CD4-positive, alpha-beta memory T cell (primary cell): ENCODE results near the gene MARK3. TPM values are rescaled to one million over a fixed set of nuclear protein-coding genes. Genes with fewer than 3 reads are reported as not detected.

Source experiments
- CTCF ChIA-PET: fragments of 350-600 bp; sonication (Branson Sonifier 250); formaldehyde crosslinking; loops from one replicate; lab custom pipeline; 2021; ENCODE audit warnings: inconsistent platforms; ENCODE audit not compliant: partially characterized antibody; lab: Charles Lee
- POLR2A ChIA-PET: fragments of 350-600 bp; sonication (Branson Sonifier 250); formaldehyde crosslinking; loops from one replicate; lab custom pipeline; 2021; ENCODE audit not compliant: partially characterized antibody; lab: Charles Lee
- DNase-seq, 5 donors: peaks; one replicate each; pipeline versions ENCODE4 v3.0.0 to v3.0.0-alpha.2; 2020 to 2022; ENCODE audit warnings: mixed read lengths in 1 of 5
- H3K27ac ChIP-seq: one replicate; pipeline ENCODE4 v1.7.0; 2013; ENCODE audit warnings: low read depth, low read length
- H3K27me3 ChIP-seq: 2 replicates; pipeline ENCODE4 v1.7.0; 2013; ENCODE audit warnings: mild to moderate bottlenecking, low read length, moderate library complexity; ENCODE audit not compliant: insufficient read depth
- H3K36me3 ChIP-seq: 2 replicates; pipeline ENCODE4 v1.7.0; 2013; ENCODE audit warnings: mild to moderate bottlenecking, low read length, moderate library complexity; ENCODE audit not compliant: insufficient read depth
- H3K4me1 ChIP-seq: 2 replicates; pipeline ENCODE4 v1.7.0; 2013; ENCODE audit warnings: mild to moderate bottlenecking, low read length, moderate library complexity; ENCODE audit not compliant: insufficient read depth
- H3K4me3 ChIP-seq, 2 donors: one replicate each; pipeline ENCODE4 v1.7.0; 2013; ENCODE audit warnings: low read length in 2 of 2, mild to moderate bottlenecking in 1 of 2
- H3K9me3 ChIP-seq, 2 donors: one replicate each; pipeline ENCODE4 v1.7.0; 2013; ENCODE audit warnings: low read length in 2 of 2, control low read depth in 1 of 2; ENCODE audit not compliant: control insufficient read depth in 1 of 2
- H3K27ac Mint-ChIP-seq, 7 donors: one replicate each; pipeline ENCODE4 v1.8.0; 2020 to 2021; ENCODE audit warnings: mixed read lengths in 7 of 7, mild to moderate bottlenecking in 6 of 7, inconsistent platforms in 3 of 7, moderate library complexity in 3 of 7
- H3K27me3 Mint-ChIP-seq, 2 donors: one replicate each; pipeline ENCODE4 v1.8.0; 2020 to 2021; ENCODE audit warnings: mixed read lengths in 2 of 2
- H3K36me3 Mint-ChIP-seq, 2 donors: one replicate each; pipeline ENCODE4 v1.8.0; 2020 to 2021; ENCODE audit warnings: mixed read lengths in 2 of 2, inconsistent platforms in 1 of 2, mild to moderate bottlenecking in 1 of 2
- H3K4me1 Mint-ChIP-seq, 4 donors: one replicate each; pipeline ENCODE4 v1.8.0; 2020 to 2021; ENCODE audit warnings: mixed read lengths in 4 of 4, mild to moderate bottlenecking in 1 of 4
- H3K4me3 Mint-ChIP-seq, 8 donors: one replicate each; pipeline ENCODE4 v1.8.0; 2020 to 2021; ENCODE audit warnings: mixed read lengths in 8 of 8, mild to moderate bottlenecking in 7 of 8, moderate library complexity in 6 of 8, inconsistent platforms in 3 of 8
- H3K9me3 Mint-ChIP-seq, 8 donors: one replicate each; pipeline ENCODE4 v1.8.0; 2020 to 2021; ENCODE audit warnings: mixed read lengths in 8 of 8, mild to moderate bottlenecking in 5 of 8, inconsistent platforms in 3 of 8, moderate library complexity in 1 of 8
- intact Hi-C: fragments of 100-400 bp; cut with micrococcal nuclease; formaldehyde crosslinking; loops from one replicate; pipeline ENCODE4 v1.15.1; 2023
- polyA plus RNA-seq, 2 donors: library from polyadenylated mRNA; unstranded; fragments of 300-500 nt; fragmentation: Illumina TruSeq; gene quantifications; one replicate each; pipeline ENCODE4 v1.2.3, GENCODE V29; 2021
- total RNA-seq, 2 experiments: library from RNA; stranded (reverse); gene quantifications; one replicate each; pipeline ENCODE4 v1.2.3, GENCODE V29; 2021

MARK3 gene
- total and polyA plus RNA-seq, 4 experiments from 2014 or later = 18.4 to 113 (median 76.2) TPM

DNA sequence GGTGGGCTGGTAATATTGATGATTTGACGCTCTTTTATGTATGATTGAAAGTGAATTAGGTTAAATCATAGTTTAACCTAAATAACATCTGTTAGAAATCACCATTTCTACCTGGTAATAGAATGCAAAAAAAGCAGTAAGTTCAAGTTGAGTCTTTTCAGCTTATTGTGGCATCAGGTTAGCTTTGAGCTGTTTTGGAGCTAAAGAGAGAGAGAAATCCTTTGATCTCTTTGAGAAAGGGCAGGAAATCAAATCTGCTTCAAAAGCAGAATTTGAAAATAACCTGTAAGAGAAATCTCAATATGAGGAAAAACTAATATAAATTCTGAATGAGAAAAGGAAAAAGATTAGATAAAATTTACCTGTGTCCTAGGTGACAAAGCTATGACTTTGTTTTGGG, 75.2 kb downstream of the MARK3 start:
- ChIA-PET CTCF (interaction anchor here (0.9 to 1.6 kb wide), 3 partner anchors 9 to 68 kb away, joined by 3 to 5 read pairs (median 4); no protein-coding TSS in a partner anchor), POLR2A (no interaction called here)
- DNase-seq = peak in 2 of 5 donors; percentile 7 to 9
- Histone ChIP-seq H3K4me3 (no peak overlapping the region), H3K36me3 (peaks cover 28% of the 10 kb centered on the region), H3K27ac (no peak overlapping the region), H3K9me3 (no peaks in the 10 kb centered on the region), H3K4me1 (peaks cover 20% of the 10 kb centered on the region), H3K27me3 (no peaks in the 10 kb centered on the region)
- Mint-ChIP-seq H3K27me3 (no peaks in the 10 kb centered on the region), H3K4me1 (peaks cover 18 to 26% (median 23%) of the 10 kb centered on the region in 4 donors), H3K36me3 (peaks cover 32 to 57% of the 10 kb centered on the region in 2 donors), H3K9me3 (no peaks in the 10 kb centered on the region), H3K4me3 (peak overlapping the region in 2 of 8 donors; percentile 60), H3K27ac (peak overlapping the region in 4 of 7 donors; percentile 69 to 81 (median 74))
- intact Hi-C loops = no loop called here

- no peaks in the 10 kb centered on the region for H3K27me3 Mint-ChIP-seq
- no peak for DNase-seq
- ChIA-PET POLR2A (no interaction called here), CTCF (no interaction called here)
- peak overlapping the region in 4 of 7 donors; percentile 18 to 61 (median 30) for H3K27ac Mint-ChIP-seq
- Histone ChIP-seq H3K27me3 (no peaks in the 10 kb centered on the region), H3K4me1 (peaks cover 5% of the 10 kb centered on the region), H3K4me3 (no peak overlapping the region), H3K9me3 (no peaks in the 10 kb centered on the region), H3K27ac (no peak overlapping the region), H3K36me3 (peaks cover 42% of the 10 kb centered on the region)
- peaks cover 35 to 64% of the 10 kb centered on the region in 2 donors for H3K36me3 Mint-ChIP-seq
- H3K4me3 Mint-ChIP-seq = no peak overlapping the region
- no peaks in the 10 kb centered on the region for H3K9me3 Mint-ChIP-seq
- H3K4me1 Mint-ChIP-seq = peaks cover 10 to 17% (median 13%) of the 10 kb centered on the region in 4 donors
- intact Hi-C loops = no loop called here
These were observed 77.9 kb downstream of the MARK3 start for GRCh38 chr14:103463149-103463548.

GRCh38 chr14:103463851-103464250, 78.6 kb downstream of the MARK3 start:
- no peaks in the 10 kb centered on the region for H3K27me3 ChIP-seq
- no peaks in the 10 kb centered on the region for H3K9me3 ChIP-seq
- Mint-ChIP-seq H3K36me3 (peaks cover 35 to 69% of the 10 kb centered on the region in 2 donors), H3K27me3 (no peaks in the 10 kb centered on the region), H3K27ac (peak overlapping the region in 3 of 7 donors; percentile 1 to 31 (median 3)), H3K9me3 (no peaks in the 10 kb centered on the region), H3K4me1 (peaks cover 10 to 17% (median 13%) of the 10 kb centered on the region in 4 donors), H3K4me3 (no peak overlapping the region)
- no peak overlapping the region for H3K27ac ChIP-seq
- POLR2A ChIA-PET = no interaction called here
- no peak for DNase-seq
- intact Hi-C loops = no loop called here
- peaks cover 42% of the 10 kb centered on the region for H3K36me3 ChIP-seq
- H3K4me3 ChIP-seq = no peak overlapping the region
- CTCF ChIA-PET = no interaction called here
- peaks cover 5% of the 10 kb centered on the region for H3K4me1 ChIP-seq

DNA sequence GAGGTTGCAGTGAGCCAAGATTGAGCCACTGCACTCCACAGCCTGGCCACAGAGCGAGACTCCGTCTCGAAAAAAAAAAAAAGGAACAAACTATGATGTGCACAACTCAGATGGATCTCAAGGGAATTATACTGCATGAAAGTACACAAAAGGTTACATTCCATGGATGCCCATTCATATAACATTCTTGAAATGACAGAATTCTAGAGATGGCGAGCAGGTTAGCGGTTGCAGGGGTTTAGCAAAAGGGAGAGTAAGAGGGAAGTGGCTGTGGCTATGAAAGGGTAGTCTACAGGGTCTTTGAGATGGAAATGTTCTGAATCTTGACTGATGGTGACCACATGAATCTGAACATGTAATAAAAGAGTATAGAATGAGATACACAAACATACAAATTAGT, 87.7 kb downstream of the MARK3 start:
- Histone ChIP-seq H3K27me3 (no peaks in the 10 kb centered on the region), H3K4me3 (no peak overlapping the region), H3K4me1 (no peaks in the 10 kb centered on the region), H3K36me3 (peaks cover 45% of the 10 kb centered on the region), H3K9me3 (no peaks in the 10 kb centered on the region), H3K27ac (no peak overlapping the region)
- Mint-ChIP-seq H3K27ac (peak overlapping the region in 3 of 7 donors; percentile 26 to 51 (median 28)), H3K9me3 (no peaks in the 10 kb centered on the region), H3K27me3 (no peaks in the 10 kb centered on the region), H3K36me3 (peaks cover 47 to 69% of the 10 kb centered on the region in 2 donors), H3K4me1 (peaks cover 0 to 5% (median 0%) of the 10 kb centered on the region in 4 donors), H3K4me3 (no peak overlapping the region)
- DNase-seq = no peak
- ChIA-PET CTCF (no interaction called here), POLR2A (no interaction called here)
- intact Hi-C loops = no loop called here

DNA sequence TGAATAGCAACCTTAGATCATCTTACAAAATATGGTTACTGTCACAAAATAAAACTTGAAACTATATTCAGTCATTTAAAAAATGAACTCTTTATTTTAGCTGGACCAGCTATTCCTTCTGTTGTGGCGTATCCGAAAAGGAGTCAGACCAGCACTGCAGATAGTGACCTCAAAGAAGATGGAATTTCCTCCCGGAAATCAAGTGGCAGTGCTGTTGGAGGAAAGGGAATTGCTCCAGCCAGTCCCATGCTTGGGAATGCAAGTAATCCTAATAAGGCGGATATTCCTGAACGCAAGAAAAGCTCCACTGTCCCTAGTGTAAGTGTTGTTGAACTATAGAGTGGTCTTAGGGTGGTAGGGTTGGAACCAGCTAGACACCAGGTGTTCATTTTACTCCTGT, 89.7 kb downstream of the MARK3 start:
- Histone ChIP-seq H3K9me3 (no peaks in the 10 kb centered on the region), H3K4me3 (no peak overlapping the region), H3K4me1 (peaks cover 4% of the 10 kb centered on the region), H3K36me3 (peaks cover 47% of the 10 kb centered on the region), H3K27ac (no peak overlapping the region), H3K27me3 (no peaks in the 10 kb centered on the region)
- no peak overlapping the region for H3K4me3 Mint-ChIP-seq
- H3K27ac Mint-ChIP-seq = no peak overlapping the region
- POLR2A ChIA-PET = no interaction called here
- DNase-seq = no peak
- peaks cover 45 to 73% of the 10 kb centered on the region in 2 donors for H3K36me3 Mint-ChIP-seq
- peaks cover 0 to 5% (median 3%) of the 10 kb centered on the region in 4 donors for H3K4me1 Mint-ChIP-seq
- intact Hi-C loops = no loop called here
- CTCF ChIA-PET = interaction anchor here (1.4 kb wide), 1 partner anchor 15 kb away, joined by 5 read pairs; no protein-coding TSS in a partner anchor
- no peaks in the 10 kb centered on the region for H3K27me3 Mint-ChIP-seq
- no peaks in the 10 kb centered on the region for H3K9me3 Mint-ChIP-seq

- intact Hi-C loops = no loop called here
- no peaks in the 10 kb centered on the region for H3K27me3 Mint-ChIP-seq
- no peak for DNase-seq
- H3K4me3 Mint-ChIP-seq = no peak overlapping the region
- peaks cover 11 to 16% (median 12%) of the 10 kb centered on the region in 4 donors for H3K4me1 Mint-ChIP-seq
- H3K27ac Mint-ChIP-seq = peak overlapping the region in 2 of 7 donors; percentile 6 to 61
- no peaks in the 10 kb centered on the region for H3K9me3 ChIP-seq
- ChIA-PET CTCF (interaction anchor here (1.7 kb wide), 1 partner anchor 85 kb away, joined by 6 read pairs; no protein-coding TSS in a partner anchor), POLR2A (no interaction called here)
- H3K9me3 Mint-ChIP-seq = no peaks in the 10 kb centered on the region
- no peaks in the 10 kb centered on the region for H3K27me3 ChIP-seq
- peaks cover 45% of the 10 kb centered on the region for H3K36me3 ChIP-seq
- peaks cover 15% of the 10 kb centered on the region for H3K4me1 ChIP-seq
- H3K27ac ChIP-seq = no peak overlapping the region
- H3K4me3 ChIP-seq = no peak overlapping the region
- H3K36me3 Mint-ChIP-seq = peaks cover 43 to 74% of the 10 kb centered on the region in 2 donors
These were observed 90.8 kb downstream of the MARK3 start for GRCh38 chr14:103476065-103476464.

DNA sequence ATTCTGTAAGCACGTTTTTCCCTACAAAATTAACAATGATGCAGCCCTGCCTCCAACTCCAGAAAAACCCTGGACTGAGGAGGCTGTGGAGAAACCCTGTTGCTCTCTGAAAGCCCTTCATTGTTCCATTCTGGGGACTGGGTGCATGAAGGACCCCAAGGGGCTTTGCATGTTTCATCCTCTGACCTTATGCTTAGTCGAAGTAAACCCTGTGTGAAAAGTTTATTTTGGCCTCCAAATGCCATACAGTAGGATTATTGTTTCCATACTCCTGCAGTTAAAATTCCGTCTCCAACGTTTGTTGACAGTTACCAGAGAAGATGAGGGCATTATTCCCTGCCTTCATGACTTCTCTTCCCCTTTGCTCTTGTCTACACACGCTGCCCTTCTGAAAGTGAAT, 91.4 kb downstream of the MARK3 start:
- no peaks in the 10 kb centered on the region for H3K9me3 Mint-ChIP-seq
- no peaks in the 10 kb centered on the region for H3K9me3 ChIP-seq
- H3K4me1 Mint-ChIP-seq = peaks cover 11 to 17% (median 15%) of the 10 kb centered on the region in 4 donors
- no peak for DNase-seq
- H3K27me3 Mint-ChIP-seq = no peaks in the 10 kb centered on the region
- ChIA-PET POLR2A (no interaction called here), CTCF (interaction anchor here (1.7 kb wide), 1 partner anchor 86 kb away, joined by 6 read pairs; no protein-coding TSS in a partner anchor)
- intact Hi-C loops = no loop called here
- peaks cover 44 to 72% of the 10 kb centered on the region in 2 donors for H3K36me3 Mint-ChIP-seq
- H3K36me3 ChIP-seq = peaks cover 42% of the 10 kb centered on the region
- peak overlapping the region in 3 of 7 donors; percentile 7 to 47 (median 36) for H3K27ac Mint-ChIP-seq
- no peak overlapping the region for H3K27ac ChIP-seq
- no peak overlapping the region for H3K4me3 Mint-ChIP-seq
- no peak overlapping the region for H3K4me3 ChIP-seq
- H3K27me3 ChIP-seq = no peaks in the 10 kb centered on the region
- peaks cover 15% of the 10 kb centered on the region for H3K4me1 ChIP-seq
